ENCODE measurements around the gene YARS1. TPM values are rescaled to one million over a fixed set of nuclear protein-coding genes. Genes with fewer than 3 reads are reported as not detected.
A peak's percentile ranks its signal among the peaks of the same experiment; 100 is the strongest.

The YARS1 gene
- total and polyA plus RNA-seq, 2 of the 13 experiments (the other 11 are each of a cell fraction or from before 2014, with no cell fraction given): 50.1 to 113 TPM

- no peak for TF ChIP-seq AFF4 (CRISPR knock-in tag; IDR thresholded peaks at IDR 0.05)
- TF ChIP-seq, protein P1, sequence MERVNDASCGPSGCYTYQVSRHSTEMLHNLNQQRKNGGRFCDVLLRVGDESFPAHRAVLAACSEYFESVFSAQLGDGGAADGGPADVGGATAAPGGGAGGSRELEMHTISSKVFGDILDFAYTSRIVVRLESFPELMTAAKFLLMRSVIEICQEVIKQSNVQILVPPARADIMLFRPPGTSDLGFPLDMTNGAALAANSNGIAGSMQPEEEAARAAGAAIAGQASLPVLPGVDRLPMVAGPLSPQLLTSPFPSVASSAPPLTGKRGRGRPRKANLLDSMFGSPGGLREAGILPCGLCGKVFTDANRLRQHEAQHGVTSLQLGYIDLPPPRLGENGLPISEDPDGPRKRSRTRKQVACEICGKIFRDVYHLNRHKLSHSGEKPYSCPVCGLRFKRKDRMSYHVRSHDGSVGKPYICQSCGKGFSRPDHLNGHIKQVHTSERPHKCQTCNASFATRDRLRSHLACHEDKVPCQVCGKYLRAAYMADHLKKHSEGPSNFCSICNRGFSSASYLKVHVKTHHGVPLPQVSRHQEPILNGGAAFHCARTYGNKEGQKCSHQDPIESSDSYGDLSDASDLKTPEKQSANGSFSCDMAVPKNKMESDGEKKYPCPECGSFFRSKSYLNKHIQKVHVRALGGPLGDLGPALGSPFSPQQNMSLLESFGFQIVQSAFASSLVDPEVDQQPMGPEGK (CRISPR knock-in tag; IDR thresholded peaks at IDR 0.05): peak; percentile 83
- no peak for TF ChIP-seq ZNF577 (CRISPR knock-in tag; IDR thresholded peaks at IDR 0.05; ENCODE audit: borderline replicate concordance, low read depth)
- TF ChIP-seq ZC3H4 (CRISPR knock-in tag; IDR thresholded peaks at IDR 0.05; ENCODE audit: borderline replicate concordance): no peak
- peak; percentile 78 for TF ChIP-seq ZFY (CRISPR knock-in tag; IDR thresholded peaks at IDR 0.05)
- no peak for TF ChIP-seq ZNF407 (CRISPR knock-in tag; IDR thresholded peaks at IDR 0.05; ENCODE audit: not compliant biosample characterization)
- TF ChIP-seq ZNF839 (CRISPR knock-in tag; IDR thresholded peaks at IDR 0.05; ENCODE audit: borderline replicate concordance): no peak
- no peak for TF ChIP-seq NRL (CRISPR knock-in tag; IDR thresholded peaks at IDR 0.05; ENCODE audit: borderline replicate concordance)
- TF ChIP-seq RAD51 (IDR thresholded peaks at IDR 0.05; ENCODE audit: borderline replicate concordance): no peak
- peak; percentile 70 for TF ChIP-seq PHF8 (CRISPR knock-in tag; IDR thresholded peaks at IDR 0.05)
- TF ChIP-seq ZSCAN9 (CRISPR knock-in tag; IDR thresholded peaks at IDR 0.05; ENCODE audit: borderline replicate concordance): no peak
- TF ChIP-seq ISX (CRISPR knock-in tag; conservative IDR thresholded peaks at IDR 0.05): no peak
- no peak for TF ChIP-seq MTF2 (CRISPR knock-in tag; IDR thresholded peaks at IDR 0.05; ENCODE audit: borderline replicate concordance)
- no peak for TF ChIP-seq ZNF326 (CRISPR knock-in tag; IDR thresholded peaks at IDR 0.05; ENCODE audit: borderline replicate concordance)
- no peak for TF ChIP-seq HMG20A (CRISPR knock-in tag; IDR thresholded peaks at IDR 0.05; ENCODE audit: borderline replicate concordance)
Measured at GRCh38 chr1:32817815-32818786, 943 bp upstream of the YARS1 start (continued).

Data from HepG2 (cell line).